ENCODE data around the gene PLXNA1.
A peak's percentile ranks its signal among the peaks of the same experiment; 100 is the strongest.

The PLXNA1 gene

GRCh38 chr3:127013181-127013580 lies 30.3 kb downstream of the PLXNA1 start:
- TF ChIP-seq CTCF (IDR thresholded peaks at IDR 0.05; ENCODE audit: control extremely low read depth, extremely low read depth, low read depth, missing control alignments), result no peak
- CTCF ChIA-PET, result no interaction called here
- POLR2A ChIA-PET, result no interaction called here
- DNase-seq (ENCODE audit: extremely low spot score), result no peak

- TF ChIP-seq CTCF (IDR thresholded peaks at IDR 0.05; ENCODE audit: control extremely low read depth, extremely low read depth, low read depth, missing control alignments), result no peak
- no peak for DNase-seq (ENCODE audit: extremely low spot score)
- ChIA-PET POLR2A (no interaction called here), CTCF (no interaction called here)
Observed at GRCh38 chr3:127013758-127014535, 31.0 kb downstream of the PLXNA1 start.

- TF ChIP-seq CTCF (IDR thresholded peaks at IDR 0.05; ENCODE audit: control extremely low read depth, extremely low read depth, low read depth, missing control alignments), result no peak
- ChIA-PET CTCF (no interaction called here), POLR2A (no interaction called here)
- peak; percentile 73 for DNase-seq (ENCODE audit: extremely low spot score)
Observed at GRCh38 chr3:127014536-127015281, 31.8 kb downstream of the PLXNA1 start.

GRCh38 chr3:127015282-127016042 lies 32.5 kb downstream of the PLXNA1 start:
- DNase-seq (ENCODE audit: extremely low spot score), result peak; percentile 92
- CTCF ChIA-PET, result no interaction called here
- no peak for TF ChIP-seq CTCF (IDR thresholded peaks at IDR 0.05; ENCODE audit: control extremely low read depth, extremely low read depth, low read depth, missing control alignments)
- POLR2A ChIA-PET, result no interaction called here

GRCh38 chr3:127016043-127016343 lies 33.1 kb downstream of the PLXNA1 start:
- ChIA-PET CTCF (no interaction called here), POLR2A (no interaction called here)
- TF ChIP-seq CTCF (IDR thresholded peaks at IDR 0.05; ENCODE audit: control extremely low read depth, extremely low read depth, low read depth, missing control alignments), result no peak
- no peak for DNase-seq (ENCODE audit: extremely low spot score)

GRCh38 chr3:127016461-127016860 lies 33.5 kb downstream of the PLXNA1 start:
- no peak for DNase-seq (ENCODE audit: extremely low spot score)
- CTCF ChIA-PET, result interaction anchor here (1.4 kb wide), 1 partner anchor 265 kb away, joined by 4 read pairs; no protein-coding TSS in a partner anchor
- TF ChIP-seq CTCF (IDR thresholded peaks at IDR 0.05; ENCODE audit: control extremely low read depth, extremely low read depth, low read depth, missing control alignments), result no peak
- POLR2A ChIA-PET, result no interaction called here
